H1 (cell line): ENCODE measurements around the gene APP. TPM values are rescaled to one million over a fixed set of nuclear protein-coding genes. Genes with fewer than 3 reads are reported as not detected.

Experiments used
- CTCF ChIA-PET: fragments of 300-600 bp; sonication (Branson Sonifier 250); formaldehyde crosslinking; loops from one replicate; lab custom pipeline; 2021; ENCODE audit not compliant: partially characterized antibody; lab: Charles Lee
- POLR2A ChIA-PET: fragments of 300-600 bp; sonication (Branson Sonifier 250); formaldehyde crosslinking; loops from one replicate; lab custom pipeline; 2021; ENCODE audit warnings: inconsistent platforms; ENCODE audit not compliant: partially characterized antibody; lab: Charles Lee
- DNase-seq, 2 experiments: peaks; one replicate each; pipeline versions ENCODE4 v3.0.0 to v3.0.0-alpha.2; 2010 to 2022; ENCODE audit warnings: low spot score in 2 of 2, low read depth in 1 of 2, mixed read lengths in 1 of 2
- FAIRE-seq: peaks from 2 replicates; lab custom pipeline; 2011; peaks lifted over from hg19 to GRCh38; lab: Jason Lieb, UNC
- H2AFZ ChIP-seq: 2 replicates; pipeline ENCODE4 v1.8.1; 2012; ENCODE audit warnings: low read length, inconsistent platforms
- H2AK5ac ChIP-seq: 2 replicates; pipeline ENCODE4 v1.6.1; 2013; ENCODE audit warnings: low read depth, low read length
- H2BK120ac ChIP-seq: replicated peaks from 2 replicates; pipeline ENCODE3; 2013; ENCODE audit warnings: low read depth, low read length, inconsistent platforms
- H2BK12ac ChIP-seq: 2 replicates; pipeline ENCODE4 v1.6.1; 2013; ENCODE audit warnings: low read depth, low read length
- H2BK15ac ChIP-seq: 2 replicates; pipeline ENCODE4 v1.6.1; 2013; ENCODE audit warnings: low read length
- H2BK20ac ChIP-seq: 2 replicates; pipeline ENCODE4 v1.6.1; 2013; ENCODE audit warnings: low read length
- H2BK5ac ChIP-seq: 2 replicates; pipeline ENCODE4 v1.6.1; 2013; ENCODE audit warnings: low read depth, low read length
- H3K14ac ChIP-seq: 2 replicates; pipeline ENCODE4 v1.6.1; 2013; ENCODE audit warnings: inconsistent platforms; ENCODE audit not compliant: insufficient read length
- H3K18ac ChIP-seq: 2 replicates; pipeline ENCODE4 v1.6.1; 2013; ENCODE audit warnings: low read length; ENCODE audit errors: extremely low read depth
- H3K23ac ChIP-seq: 2 replicates; pipeline ENCODE4 v1.6.1; 2013; ENCODE audit warnings: inconsistent platforms; ENCODE audit not compliant: insufficient read length
- H3K23me2 ChIP-seq: 2 replicates; pipeline ENCODE4 v1.6.1; 2013; ENCODE audit warnings: low read depth, low read length
- H3K27ac ChIP-seq: 2 replicates; pipeline ENCODE4 v1.6.1; 2011; ENCODE audit warnings: low read depth, low read length, inconsistent platforms
- H3K27me3 ChIP-seq, 4 experiments: replicated peaks in 1 of 4; 1 replicate in 1 of 4; 2 replicates in 3 of 4; pipeline versions ENCODE4 v1.6.1 to v1.8.1; 2011 to 2013; ENCODE audit warnings: low read length in 3 of 4, mild to moderate bottlenecking in 3 of 4, inconsistent platforms in 2 of 4, mixed read lengths in 2 of 4, moderate library complexity in 1 of 4; ENCODE audit not compliant: control insufficient read depth in 3 of 4, insufficient read depth in 3 of 4; ENCODE audit errors: extremely low read depth in 1 of 4
- H3K36me3 ChIP-seq, 4 experiments: 2 replicates each; pipeline versions ENCODE4 v1.6.1 to v1.8.1; 2011 to 2013; ENCODE audit warnings: mild to moderate bottlenecking in 4 of 4, low read length in 3 of 4, moderate library complexity in 2 of 4, control low read depth in 1 of 4, inconsistent platforms in 1 of 4; ENCODE audit not compliant: insufficient read depth in 4 of 4, control insufficient read depth in 2 of 4
- H3K4ac ChIP-seq: replicated peaks from 2 replicates; pipeline ENCODE3; 2013; ENCODE audit warnings: low read length, low read depth, mixed read lengths, inconsistent platforms; ENCODE audit not compliant: insufficient read length
- H3K4me1 ChIP-seq, 4 experiments: replicated peaks in 1 of 4; 1 replicate in 1 of 4; 2 replicates in 3 of 4; pipeline versions ENCODE4 v1.6.1 to v1.8.1; 2011 to 2013; ENCODE audit warnings: low read length in 3 of 4, inconsistent platforms in 2 of 4, mixed read lengths in 1 of 4; ENCODE audit not compliant: insufficient read depth in 4 of 4, control insufficient read depth in 3 of 4
- H3K4me2 ChIP-seq, 2 experiments: 2 replicates each; pipeline versions ENCODE4 v1.6.1 to v1.8.1; 2011 to 2013; ENCODE audit warnings: low read depth in 2 of 2, low read length in 2 of 2, control low read depth in 1 of 2, inconsistent platforms in 1 of 2, mild to moderate bottlenecking in 1 of 2; ENCODE audit not compliant: insufficient read depth in 1 of 2
- H3K4me3 ChIP-seq, 4 experiments: fragments of 200-600, 300-600 bp in 1 of 4; sonication (generic), shearing (Covaris generic), sonication (Bioruptor Twin) in 1 of 4; 2 replicates each; pipeline versions ENCODE4 v1.5.1 to v1.8.1; 2011 to 2016; ENCODE audit warnings: low read length in 4 of 4, low read depth in 3 of 4, control low read depth in 2 of 4, inconsistent platforms in 2 of 4, mild to moderate bottlenecking in 2 of 4, mixed read lengths in 1 of 4, moderate library complexity in 1 of 4; ENCODE audit not compliant: insufficient read depth in 2 of 4; ENCODE audit errors: extremely low read depth in 1 of 4
- H3K56ac ChIP-seq: replicated peaks from 2 replicates; pipeline ENCODE3; 2013; ENCODE audit warnings: low read depth, mild to moderate bottlenecking, mixed read lengths, low read length, inconsistent platforms; ENCODE audit not compliant: insufficient read length
- H3K79me1 ChIP-seq: 2 replicates; pipeline ENCODE4 v1.6.1; 2013; ENCODE audit warnings: low read depth, low read length, control low read depth
- H3K79me2 ChIP-seq, 2 experiments: 2 replicates each; pipeline versions ENCODE4 v1.6.1 to v1.8.1; 2012 to 2013; ENCODE audit warnings: low read length in 2 of 2, mild to moderate bottlenecking in 2 of 2, inconsistent platforms in 1 of 2; ENCODE audit not compliant: insufficient read depth in 2 of 2, control insufficient read depth in 1 of 2
- H3K9ac ChIP-seq, 4 experiments: replicated peaks in 1 of 4; 1 replicate in 1 of 4; 2 replicates in 3 of 4; pipeline versions ENCODE4 v1.6.1 to v1.8.1; 2011 to 2013; ENCODE audit warnings: low read depth in 3 of 4, low read length in 3 of 4, control low read depth in 2 of 4, mild to moderate bottlenecking in 2 of 4, moderate library complexity in 2 of 4, inconsistent platforms in 1 of 4; ENCODE audit errors: extremely low read depth in 1 of 4
- H3K9me3 ChIP-seq, 2 experiments: 2 replicates each; pipeline versions ENCODE4 v1.6.1 to v1.8.1; 2012 to 2013; ENCODE audit warnings: mild to moderate bottlenecking in 2 of 2, moderate library complexity in 2 of 2, control low read depth in 1 of 2, inconsistent platforms in 1 of 2, low read depth in 1 of 2, low read length in 1 of 2, mixed read lengths in 1 of 2; ENCODE audit not compliant: insufficient read depth in 2 of 2
- H4K20me1 ChIP-seq, 2 experiments: replicated peaks in 1 of 2; 2 replicates each; pipeline versions ENCODE3 to v1.8.1; 2011 to 2013; ENCODE audit warnings: inconsistent platforms in 2 of 2, low read length in 2 of 2, mild to moderate bottlenecking in 1 of 2; ENCODE audit not compliant: insufficient read depth in 2 of 2, control insufficient read depth in 1 of 2
- H4K5ac ChIP-seq: 2 replicates; pipeline ENCODE4 v1.6.1; 2013; ENCODE audit warnings: low read length, low read depth, mixed read lengths, inconsistent platforms; ENCODE audit not compliant: insufficient read length
- H4K8ac ChIP-seq: 2 replicates; pipeline ENCODE4 v1.8.0; 2013; ENCODE audit warnings: mild to moderate bottlenecking, moderate library complexity, low read length, inconsistent platforms; ENCODE audit not compliant: insufficient read depth; ENCODE audit errors: extremely low read depth
- H4K91ac ChIP-seq: replicated peaks from 2 replicates; pipeline ENCODE3; 2013; ENCODE audit warnings: low read length, mixed read lengths, inconsistent platforms; ENCODE audit not compliant: insufficient read length
- ATF2 ChIP-seq: IDR thresholded peaks from 2 replicates; pipeline ENCODE4 v1.6.1; 2012; ENCODE audit warnings: low read length, inconsistent platforms
- BCL11A ChIP-seq, 2 experiments: IDR thresholded peaks; one replicate each; pipeline ENCODE4 v1.6.1; 2011; ENCODE audit warnings: low read depth in 2 of 2, low read length in 2 of 2, mild to moderate bottlenecking in 2 of 2
- CTBP2 ChIP-seq: IDR thresholded peaks from 2 replicates; pipeline ENCODE4 v1.7.0; 2011; ENCODE audit warnings: borderline replicate concordance, mild to moderate bottlenecking, moderate library complexity, mixed read lengths, low read length; ENCODE audit not compliant: insufficient read depth, insufficient read length
- GABPA ChIP-seq: IDR thresholded peaks from 2 replicates; pipeline ENCODE4 v1.6.1; 2011; ENCODE audit warnings: mild to moderate bottlenecking, low read length, moderate library complexity, borderline replicate concordance; ENCODE audit not compliant: insufficient read depth
- GTF2F1 ChIP-seq: IDR thresholded peaks from 2 replicates; pipeline ENCODE4 v1.6.1; 2012; ENCODE audit warnings: low read depth, low read length, improper control_type of control experiment, borderline replicate concordance
- POU5F1 ChIP-seq: IDR thresholded peaks from 2 replicates; pipeline ENCODE4 v1.6.1; 2011; ENCODE audit warnings: low read depth, mild to moderate bottlenecking, low read length, moderate library complexity
- RNF2 ChIP-seq: fragments of 200-900, 300-1000 bp; sonication (generic); IDR thresholded peaks from 2 replicates; pipeline ENCODE4 v1.7.1; 2016; ENCODE audit warnings: borderline replicate concordance, low read depth, mild to moderate bottlenecking, antibody characterized with exemption, low read length; ENCODE audit not compliant: poor library complexity, severe bottlenecking; ENCODE audit errors: missing control alignments
- SAP30 ChIP-seq: fragments of 300-600 bp; sonication (generic); IDR thresholded peaks from 2 replicates; pipeline ENCODE4 v1.7.1; 2012; ENCODE audit warnings: low read length, moderate library complexity, mild to moderate bottlenecking, inconsistent platforms; ENCODE audit not compliant: insufficient read depth, insufficient replicate concordance
- TBP ChIP-seq: IDR thresholded peaks from 2 replicates; pipeline ENCODE4 v1.6.1; 2011; ENCODE audit warnings: low read depth, low read length, improper control_type of control experiment
- ZNF274 ChIP-seq: IDR thresholded peaks from 2 replicates; pipeline ENCODE4 v1.7.0; 2012; ENCODE audit warnings: low read length, borderline replicate concordance; ENCODE audit errors: extremely low read depth
- WGBS, 2 experiments: shearing (Covaris generic) in 1 of 2; methylation state at CpG; one replicate each; pipeline versions ENCODE4 v1.1.6 to v1.1.7; 2013 to 2015; ENCODE audit warnings: low lambda C conversion rate in 2 of 2, mixed read lengths in 2 of 2, inconsistent platforms in 1 of 2, low coverage in 1 of 2, missing lambda C conversion rate in 1 of 2; ENCODE audit not compliant: insufficient replicate concordance in 2 of 2, insufficient coverage in 1 of 2, insufficient read length in 1 of 2; ENCODE audit errors: extremely low coverage in 1 of 2, missing lambda C conversion rate in 1 of 2; 5-methylcytosine and 5-hydroxymethylcytosine counted together
- polyA plus RNA-seq, 7 experiments: library from polyadenylated mRNA; depleted of rRNA in 3 of 7; stranded (reverse) in 5 of 7; unstranded in 2 of 7; fragments of >200 nt in 5 of 7; fragments of 200-250 nt in 2 of 7; gene quantifications; 1 replicate in 5 of 7; 2 replicates in 1 of 7; 4 replicates in 1 of 7; pipeline versions ENCODE4 v1.2.1 to v1.2.3, GENCODE V29; 2011 to 2013; ENCODE audit warnings: missing spikeins in 2 of 7, mixed read lengths in 2 of 7
- total RNA-seq: library from RNA; stranded (reverse); fragmentation: NEBNext Ultra II Directional; extraction: Animal tissue kit (Norgen Biotek cat#: 25700); gene quantifications from 2 replicates; pipeline ENCODE4 v1.2.1, GENCODE V29; 2021

Gene APP
- total and polyA plus RNA-seq, 2 of the 8 experiments (the other 6 are each of a cell fraction or from before 2014, with no cell fraction given): 375 to 551 TPM

- Histone ChIP-seq H3K56ac (no peak overlapping the region), H3K9me3 (no peaks in the 10 kb centered on the region), H4K20me1 (no peaks in the 10 kb centered on the region), H3K4me2 (no peak overlapping the region), H3K27ac (no peak overlapping the region), H2AK5ac (no peak overlapping the region), H3K23me2 (no peaks in the 10 kb centered on the region), H3K23ac (no peak overlapping the region), H3K27me3 (no peaks in the 10 kb centered on the region; a peak in 1 of 7 replicates), H3K79me1 (no peaks in the 10 kb centered on the region; the same call in 1 of the 2 replicates), H4K5ac (no peak overlapping the region), H2AFZ (no peak overlapping the region), H3K14ac (no peak overlapping the region), H3K4me1 (peaks cover 0 to 3% (median 0%) of the 10 kb centered on the region in 4 experiments; a peak in 2 of 7 replicates), H2BK5ac (no peak overlapping the region), H4K91ac (no peak overlapping the region), H4K8ac (no peak overlapping the region), H3K36me3 (peaks cover 2 to 30% (median 17%) of the 10 kb centered on the region in 4 experiments; a peak in 6 of 8 replicates), H2BK20ac (no peak overlapping the region), H3K4me3 (no peak overlapping the region), H2BK12ac (no peak overlapping the region), H2BK15ac (no peak overlapping the region), H3K18ac (no peak overlapping the region), H3K9ac (no peak overlapping the region), H2BK120ac (no peak overlapping the region), H3K4ac (no peak overlapping the region), H3K79me2 (no peaks in the 10 kb centered on the region)
- CTCF ChIA-PET: interaction anchor here (0.6 to 1.5 kb wide), 7 partner anchors 8 to 235 kb away, joined by 3 to 6 read pairs (median 3); no protein-coding TSS in a partner anchor
- POLR2A ChIA-PET: no interaction called here
- 74% methylated on average over 2 of the region's 2 CpGs; no CpG with 5 or more reads in 1 of the 2 experiments for WGBS, 2 experiments
- DNase-seq (no peak), FAIRE-seq (no peak)
- TF ChIP-seq GTF2F1 (no peak), GABPA (no peak), POU5F1 (no peak), SAP30 (no peak), BCL11A (IDR thresholded peaks at IDR 0.05; ENCODE audit: low read depth in 2 of 2, low read length in 2 of 2) (no peak), RNF2 (no peak), ZNF274 (no peak), ATF2 (no peak), TBP (no peak), CTBP2 (no peak)
Observed at GRCh38 chr21:25901330-25901979, 269.1 kb downstream of the APP start.
